IMR-90 (cell line): ENCODE measurements around the gene ADGRD1. TPM values are rescaled to one million over a fixed set of nuclear protein-coding genes. Genes with fewer than 3 reads are reported as not detected.

Source experiments
- ATAC-seq: fragments of 200-7000 bp; cut with Tn5 transposase; 2 replicates; pipeline ENCODE4 v1.9.1; 2020; ENCODE audit warnings: low read depth, mild to moderate bottlenecking, moderate library complexity
- BruUV-seq: library from RNA; stranded (reverse); fragments of 400-500 nt; replicated peaks from 2 replicates; lab custom pipeline; 2021; lab: Mats Ljungman, UMichigan
- CTCF ChIA-PET: fragments of 300-600 bp; formaldehyde crosslinking; extraction: SDS; loops from one replicate; lab custom pipeline; 2021; ENCODE audit warnings: antibody characterized with exemption; lab: Yijun Ruan, JAX
- POLR2A ChIA-PET: fragments of 300-600 bp; sonication (Branson Sonifier 250); formaldehyde crosslinking; loops from one replicate; lab custom pipeline; 2022; ENCODE audit warnings: antibody characterized with exemption; ENCODE audit not compliant: unreplicated experiment; lab: Charles Lee
- DNase-seq: peaks from one replicate; pipeline ENCODE4 v3.0.0; 2013
- H2AFZ ChIP-seq: replicated peaks from 2 replicates; pipeline ENCODE3; 2013; ENCODE audit warnings: low read length, mild to moderate bottlenecking; ENCODE audit not compliant: poor library complexity
- H2AK5ac ChIP-seq: 2 replicates; pipeline ENCODE4 v1.6.1; 2013; ENCODE audit warnings: low read depth, low read length, inconsistent platforms
- H2AK9ac ChIP-seq: replicated peaks from 2 replicates; pipeline ENCODE3; 2013; ENCODE audit warnings: mild to moderate bottlenecking, low read depth, low read length, moderate library complexity; ENCODE audit not compliant: poor library complexity
- H2BK120ac ChIP-seq: 2 replicates; pipeline ENCODE4 v1.6.1; 2013; ENCODE audit warnings: low read depth, low read length, inconsistent platforms
- H2BK15ac ChIP-seq: 3 replicates; pipeline ENCODE4 v1.6.1; 2013; ENCODE audit warnings: low read depth, low read length, inconsistent platforms
- H2BK20ac ChIP-seq: 2 replicates; pipeline ENCODE4 v1.6.1; 2013; ENCODE audit warnings: low read depth, mild to moderate bottlenecking, inconsistent platforms, low read length, moderate library complexity
- H2BK5ac ChIP-seq: 2 replicates; pipeline ENCODE4 v1.6.1; 2013; ENCODE audit warnings: mild to moderate bottlenecking, low read depth, low read length, inconsistent platforms; ENCODE audit not compliant: poor library complexity, severe bottlenecking
- H3K14ac ChIP-seq: replicated peaks from 2 replicates; pipeline ENCODE4 v1.6.1; 2013; ENCODE audit warnings: low read depth, low read length, inconsistent platforms
- H3K18ac ChIP-seq: 2 replicates; pipeline ENCODE4 v1.6.1; 2013; ENCODE audit warnings: low read depth, low read length, control low read depth
- H3K23ac ChIP-seq: 2 replicates; pipeline ENCODE4 v1.6.1; 2013; ENCODE audit warnings: low read depth, low read length, inconsistent platforms
- H3K27ac ChIP-seq: 2 replicates; pipeline ENCODE4 v1.5.1; 2013; ENCODE audit warnings: mild to moderate bottlenecking, control low read depth, low read length; ENCODE audit not compliant: insufficient read depth
- H3K27me3 ChIP-seq: 2 replicates; pipeline ENCODE4 v1.6.1; 2013; ENCODE audit warnings: low read length; ENCODE audit not compliant: control insufficient read depth, insufficient read depth
- H3K36me3 ChIP-seq: 2 replicates; pipeline ENCODE4 v1.6.1; 2013; ENCODE audit warnings: low read length, mixed read lengths; ENCODE audit not compliant: control insufficient read depth, insufficient read depth
- H3K4ac ChIP-seq: 2 replicates; pipeline ENCODE4 v1.6.1; 2013; ENCODE audit warnings: low read depth, low read length, inconsistent platforms
- H3K4me1 ChIP-seq: 2 replicates; pipeline ENCODE4 v1.6.1; 2013; ENCODE audit warnings: low read length, mixed read lengths; ENCODE audit not compliant: control insufficient read depth, insufficient read depth
- H3K4me2 ChIP-seq: 2 replicates; pipeline ENCODE4 v1.6.1; 2013; ENCODE audit warnings: low read depth, mild to moderate bottlenecking, control low read depth, low read length, moderate library complexity
- H3K4me3 ChIP-seq: 2 replicates; pipeline ENCODE4 v1.5.1; 2013; ENCODE audit warnings: low read depth, mild to moderate bottlenecking, control low read depth, low read length, moderate library complexity; ENCODE audit not compliant: insufficient read depth
- H3K56ac ChIP-seq: 2 replicates; pipeline ENCODE4 v1.6.1; 2013; ENCODE audit warnings: low read length, inconsistent platforms; ENCODE audit not compliant: insufficient read depth; ENCODE audit errors: extremely low read depth
- H3K79me1 ChIP-seq, 2 experiments: 2 replicates each; pipeline ENCODE4 v1.6.1; 2013; ENCODE audit warnings: low read length in 2 of 2, inconsistent platforms in 1 of 2, low read depth in 1 of 2
- H3K9ac ChIP-seq: 2 replicates; pipeline ENCODE4 v1.6.1; 2013; ENCODE audit warnings: low read depth, low read length, control low read depth
- H3K9me1 ChIP-seq: 2 replicates; pipeline ENCODE4 v1.6.1; 2013; ENCODE audit warnings: low read length, inconsistent platforms; ENCODE audit not compliant: insufficient read depth
- H3K9me3 ChIP-seq: 2 replicates; pipeline ENCODE4 v1.6.1; 2013; ENCODE audit warnings: low read length; ENCODE audit not compliant: control insufficient read depth, insufficient read depth
- H4K20me1 ChIP-seq: 2 replicates; pipeline ENCODE4 v1.6.1; 2013; ENCODE audit warnings: low read length, inconsistent platforms; ENCODE audit not compliant: insufficient read depth
- H4K5ac ChIP-seq: 2 replicates; pipeline ENCODE4 v1.6.1; 2013; ENCODE audit warnings: mild to moderate bottlenecking, low read depth, low read length, control low read depth
- H4K8ac ChIP-seq, 2 experiments: 2 replicates each; pipeline ENCODE4 v1.6.1; 2013; ENCODE audit warnings: low read depth in 2 of 2, low read length in 2 of 2, control low read depth in 1 of 2, inconsistent platforms in 1 of 2
- H4K91ac ChIP-seq: 2 replicates; pipeline ENCODE4 v1.6.1; 2013; ENCODE audit warnings: low read depth, low read length, inconsistent platforms; ENCODE audit not compliant: insufficient read depth
- CTCF ChIP-seq: conservative IDR thresholded peaks from 2 replicates; pipeline ENCODE4 v1.5.1; 2012; ENCODE audit warnings: mild to moderate bottlenecking, low read depth, low read length, improper control_type of control experiment
- MAZ ChIP-seq: IDR thresholded peaks from 2 replicates; pipeline ENCODE4 v1.6.1; 2012; ENCODE audit warnings: low read depth, mild to moderate bottlenecking, low read length, improper control_type of control experiment, moderate library complexity, borderline replicate concordance
- POLR2A ChIP-seq: IDR thresholded peaks from 2 replicates; pipeline ENCODE4 v1.6.1; 2012; ENCODE audit warnings: mild to moderate bottlenecking, low read depth, low read length
- RCOR1 ChIP-seq: IDR thresholded peaks from 2 replicates; pipeline ENCODE4 v1.6.1; 2012; ENCODE audit warnings: mild to moderate bottlenecking, low read length, improper control_type of control experiment; ENCODE audit not compliant: insufficient replicate concordance
- RFX5 ChIP-seq: IDR thresholded peaks from 2 replicates; pipeline ENCODE4 v1.8.0; 2012; ENCODE audit warnings: low read depth, mild to moderate bottlenecking, low read length, moderate library complexity
- SMC3 ChIP-seq: fragments of 150-350 bp; IDR thresholded peaks from 2 replicates; pipeline ENCODE4 v1.6.1; 2016; ENCODE audit warnings: low read depth, mild to moderate bottlenecking, antibody characterized with exemption, low read length, moderate library complexity
- whole genome bisulfite sequencing, 2 experiments: methylation state at CpG; one replicate each; pipeline versions ENCODE4 v1.1.5 to v1.1.7; 2013; ENCODE audit warnings: missing lambda C conversion rate in 2 of 2; ENCODE audit not compliant: insufficient read length in 1 of 2; ENCODE audit errors: extremely low coverage in 2 of 2; 5-methylcytosine and 5-hydroxymethylcytosine counted together
- dilution Hi-C: fragments of 300-500 bp; cut with HindIII; formaldehyde crosslinking; loops from one replicate; pipeline ENCODE4 v1.14.3; 2018; ENCODE audit warnings: low sequenced_read_pairs; ENCODE audit not compliant: unreplicated experiment
- in situ Hi-C: fragments of 300-500 bp; cut with MboI; formaldehyde crosslinking; loops from 3 replicates; pipeline ENCODE4 v1.14.3; 2019; ENCODE audit warnings: low sequenced_read_pairs, inconsistent platforms, mixed read lengths
- intact Hi-C: fragments of 100-400 bp; cut with micrococcal nuclease; formaldehyde crosslinking; loops from 2 replicates; pipeline ENCODE4 v1.10.0; 2022
- polyA plus RNA-seq, 3 experiments: library from polyadenylated mRNA; depleted of rRNA; stranded (reverse); fragments of >200 nt; gene quantifications; 2 replicates each; pipeline ENCODE4 v1.2.3, GENCODE V29; 2012; ENCODE audit warnings: low replicate concordance in 1 of 3
- total RNA-seq: library from RNA; depleted of rRNA; stranded (reverse); fragments of >200 nt; gene quantifications from 2 replicates; pipeline ENCODE4 v1.2.3, GENCODE V29; 2012
- TF ChIP-seq, protein P1 (sequence below): fragments of 150-350 bp; IDR thresholded peaks from 2 replicates; pipeline ENCODE4 v1.6.1; 2016; ENCODE audit warnings: low read depth, mild to moderate bottlenecking, low read length, moderate library complexity, borderline replicate concordance

ADGRD1 gene
- total and polyA plus RNA-seq, 2 of the 4 experiments (the other 2 are of a cell fraction): not detected

DNA sequence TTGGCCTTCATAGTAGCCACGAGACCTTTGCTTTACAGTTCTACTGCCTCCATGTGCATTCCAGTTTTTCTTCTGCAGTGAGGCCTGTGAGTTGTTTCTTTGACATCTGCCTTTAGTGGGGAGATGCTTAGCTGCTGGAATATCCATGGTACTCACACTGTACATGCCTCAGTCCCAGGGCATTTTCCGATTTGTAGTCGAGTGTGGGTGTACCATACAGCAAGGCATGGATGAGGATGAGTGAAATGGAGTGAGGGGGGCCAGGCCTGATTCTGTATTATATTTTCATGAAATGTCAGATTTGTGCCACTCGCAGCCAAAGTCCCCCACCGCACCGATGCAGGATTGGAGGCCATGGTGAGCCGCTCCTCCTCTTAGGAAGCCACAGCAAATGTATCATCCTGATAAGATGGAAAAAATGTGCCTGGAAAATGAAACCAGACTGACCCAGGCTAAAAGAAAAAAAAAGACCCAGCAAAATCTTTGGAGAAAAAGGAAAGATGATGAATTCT, 173.0 kb downstream of the ADGRD1 start:
- no peak for ATAC-seq
- Histone ChIP-seq H4K91ac (no peak overlapping the region), H2AK9ac (no peak overlapping the region), H2BK120ac (no peak overlapping the region), H3K56ac (no peak overlapping the region), H2AFZ (no peak overlapping the region), H3K79me1 (no peaks in the 10 kb centered on the region), H3K9ac (no peak overlapping the region), H3K9me3 (peaks cover 27% of the 10 kb centered on the region), H3K14ac (no peak overlapping the region), H3K4me2 (no peak overlapping the region), H2BK20ac (no peak overlapping the region), H4K20me1 (no peaks in the 10 kb centered on the region), H3K27ac (no peak overlapping the region), H3K4me3 (no peak overlapping the region), H4K8ac (no peak overlapping the region), H2BK15ac (no peak overlapping the region), H3K9me1 (no peaks in the 10 kb centered on the region), H3K27me3 (no peaks in the 10 kb centered on the region), H2AK5ac (no peak overlapping the region), H3K18ac (no peak overlapping the region), H2BK5ac (no peak overlapping the region), H3K23ac (no peak overlapping the region), H3K36me3 (no peaks in the 10 kb centered on the region), H3K4me1 (no peaks in the 10 kb centered on the region), H4K5ac (no peak overlapping the region), H3K4ac (no peak overlapping the region)
- ChIA-PET CTCF (no interaction called here), POLR2A (no interaction called here)
- in situ Hi-C loops: no loop called here
- intact Hi-C loops: no loop called here
- no peak for DNase-seq
- TF ChIP-seq RFX5: no peak
- TF ChIP-seq, protein P1, sequence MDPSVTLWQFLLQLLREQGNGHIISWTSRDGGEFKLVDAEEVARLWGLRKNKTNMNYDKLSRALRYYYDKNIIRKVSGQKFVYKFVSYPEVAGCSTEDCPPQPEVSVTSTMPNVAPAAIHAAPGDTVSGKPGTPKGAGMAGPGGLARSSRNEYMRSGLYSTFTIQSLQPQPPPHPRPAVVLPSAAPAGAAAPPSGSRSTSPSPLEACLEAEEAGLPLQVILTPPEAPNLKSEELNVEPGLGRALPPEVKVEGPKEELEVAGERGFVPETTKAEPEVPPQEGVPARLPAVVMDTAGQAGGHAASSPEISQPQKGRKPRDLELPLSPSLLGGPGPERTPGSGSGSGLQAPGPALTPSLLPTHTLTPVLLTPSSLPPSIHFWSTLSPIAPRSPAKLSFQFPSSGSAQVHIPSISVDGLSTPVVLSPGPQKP: no peak
- no peak for TF ChIP-seq CTCF
- no peak for TF ChIP-seq SMC3
- no peak for TF ChIP-seq RCOR1
- no peak for TF ChIP-seq POLR2A
- no peak for TF ChIP-seq MAZ
- WGBS, 2 experiments: 40% methylated on average over 1 of the region's 7 CpGs; no CpG with 5 or more reads in 1 of the 2 experiments
- no TSS peak for BruUV-seq
- dilution Hi-C loops: no loop called here
